Nephron progenitor cell (in vitro differentiated cells): Measurements from ENCODE around the gene KIR3DL1.
"Not testable (repeated sequence)": the region's sequence is repeated elsewhere in the genome, so short reads cannot be mapped to it uniquely, and the experiment has no call there.

Source experiments
- DNase-seq: peaks from one replicate; pipeline ENCODE4 v3.0.0; 2021
- H3K27ac Mint-ChIP-seq: 2 replicates; pipeline ENCODE4 v1.8.0; 2021; ENCODE audit warnings: mild to moderate bottlenecking, moderate library complexity, mixed read lengths
- H3K27me3 Mint-ChIP-seq: 2 replicates; pipeline ENCODE4 v1.8.0; 2021; ENCODE audit warnings: mild to moderate bottlenecking, low read depth, mixed read lengths; ENCODE audit not compliant: poor library complexity
- H3K36me3 Mint-ChIP-seq: 2 replicates; pipeline ENCODE4 v1.8.0; 2021; ENCODE audit warnings: low read depth, mixed read lengths
- H3K4me1 Mint-ChIP-seq: 2 replicates; pipeline ENCODE4 v1.8.0; 2021; ENCODE audit warnings: mixed read lengths
- H3K4me3 Mint-ChIP-seq: 2 replicates; pipeline ENCODE4 v1.8.0; 2021; ENCODE audit warnings: mild to moderate bottlenecking, moderate library complexity, mixed read lengths
- H3K9me3 Mint-ChIP-seq: 2 replicates; pipeline ENCODE4 v1.8.0; 2021; ENCODE audit warnings: mild to moderate bottlenecking, moderate library complexity, mixed read lengths
- CTCF ChIP-seq: fragments of 200-600 bp; sonication (generic); IDR thresholded peaks from 2 replicates; pipeline ENCODE4 v1.5.0; 2021; ENCODE audit warnings: antibody characterized with exemption

The KIR3DL1 gene

GRCh38 chr19:54837522-54837921 is 21.3 kb downstream of the KIR3DL1 start:
- not testable (repeated sequence) for H3K36me3 Mint-ChIP-seq, H3K4me3 Mint-ChIP-seq, H3K27ac Mint-ChIP-seq, DNase-seq, H3K4me1 Mint-ChIP-seq, H3K27me3 Mint-ChIP-seq
- peaks cover 75% of the 10 kb centered on the region for H3K9me3 Mint-ChIP-seq

GRCh38 chr19:54843171-54843570 is 26.9 kb downstream of the KIR3DL1 start:
- not testable (repeated sequence) for H3K4me1 Mint-ChIP-seq, H3K36me3 Mint-ChIP-seq, H3K27ac Mint-ChIP-seq, DNase-seq, H3K4me3 Mint-ChIP-seq, H3K27me3 Mint-ChIP-seq
- peaks cover 74% of the 10 kb centered on the region for H3K9me3 Mint-ChIP-seq

GRCh38 chr19:54850061-54850640 is 33.9 kb downstream of the KIR3DL1 start, which contains the start of gene KIR3DL2:
TSS of gene KIR3DL2 (plus strand) at chr19:54850443. CDS start at chr19:54850476, 33 bp downstream.
- H3K9me3 Mint-ChIP-seq = peaks cover 93% of the 10 kb centered on the region
- not testable (repeated sequence) for H3K4me1 Mint-ChIP-seq, DNase-seq

GRCh38 chr19:54850930-54851329 is 34.7 kb downstream of the KIR3DL1 start:
- Mint-ChIP-seq H3K9me3 (peaks cover 95% of the 10 kb centered on the region), H3K4me3 (no peak overlapping the region)

More at GRCh38 chr19:54850061-54850640, 33.9 kb downstream of the KIR3DL1 start, which contains the start of gene KIR3DL2:
- not testable (repeated sequence) for H3K36me3 Mint-ChIP-seq, H3K27ac Mint-ChIP-seq, H3K27me3 Mint-ChIP-seq, H3K4me3 Mint-ChIP-seq

GRCh38 chr19:54851353-54851752 is 35.1 kb downstream of the KIR3DL1 start:
- Mint-ChIP-seq H3K4me1 (no peaks in the 10 kb centered on the region), H3K9me3 (peaks cover 93% of the 10 kb centered on the region), H3K27ac (no peak overlapping the region), H3K4me3 (no peak overlapping the region), H3K36me3 (no peaks in the 10 kb centered on the region), H3K27me3 (no peaks in the 10 kb centered on the region)
- no peak for DNase-seq
- no peak for TF ChIP-seq CTCF

More at GRCh38 chr19:54850930-54851329, 34.7 kb downstream of the KIR3DL1 start:
- Mint-ChIP-seq H3K36me3 (no peaks in the 10 kb centered on the region), H3K4me1 (no peaks in the 10 kb centered on the region), H3K27ac (no peak overlapping the region), H3K27me3 (no peaks in the 10 kb centered on the region)
- no peak for TF ChIP-seq CTCF
- DNase-seq = no peak

GRCh38 chr19:54855241-54855640 is 39.0 kb downstream of the KIR3DL1 start:
- H3K9me3 Mint-ChIP-seq = peaks cover 92% of the 10 kb centered on the region
- not testable (repeated sequence) for H3K27me3 Mint-ChIP-seq, H3K4me3 Mint-ChIP-seq

GRCh38 chr19:54858476-54858875 is 42.2 kb downstream of the KIR3DL1 start:
- DNase-seq, H3K27ac Mint-ChIP-seq, H3K36me3 Mint-ChIP-seq, H3K4me3 Mint-ChIP-seq, H3K27me3 Mint-ChIP-seq, H3K4me1 Mint-ChIP-seq: not testable (repeated sequence)
- peaks cover 79% of the 10 kb centered on the region for H3K9me3 Mint-ChIP-seq

More at GRCh38 chr19:54855241-54855640, 39.0 kb downstream of the KIR3DL1 start:
- H3K27ac Mint-ChIP-seq, H3K4me1 Mint-ChIP-seq, H3K36me3 Mint-ChIP-seq, DNase-seq: not testable (repeated sequence)

GRCh38 chr19:54859421-54859820 is 43.2 kb downstream of the KIR3DL1 start:
- not testable (repeated sequence) for DNase-seq, H3K36me3 Mint-ChIP-seq, H3K27me3 Mint-ChIP-seq, H3K4me1 Mint-ChIP-seq, H3K4me3 Mint-ChIP-seq, H3K27ac Mint-ChIP-seq
- H3K9me3 Mint-ChIP-seq = peaks cover 69% of the 10 kb centered on the region

- not testable (repeated sequence) for H3K27ac Mint-ChIP-seq, H3K27me3 Mint-ChIP-seq, H3K4me3 Mint-ChIP-seq, H3K36me3 Mint-ChIP-seq, H3K4me1 Mint-ChIP-seq, DNase-seq
- peaks cover 66% of the 10 kb centered on the region for H3K9me3 Mint-ChIP-seq
Observed at GRCh38 chr19:54863459-54863858, 47.2 kb downstream of the KIR3DL1 start.
